Testis (tissue), 3 donors: ENCODE data around the gene ADTRP. TPM values are rescaled to one million over a fixed set of nuclear protein-coding genes. Genes with fewer than 3 reads are reported as not detected.

Experiments used
- DNase-seq: peaks from one replicate; pipeline ENCODE4 v3.0.0-alpha.2; 2019
- H3K27ac ChIP-seq, 2 donors: fragments of 200-600 bp; sonication (generic); one replicate each; pipeline ENCODE4 v1.5.1; 2019
- H3K27me3 ChIP-seq: fragments of 200-600 bp; sonication (generic); one replicate; pipeline ENCODE4 v1.5.1; 2019
- H3K36me3 ChIP-seq: fragments of 200-600 bp; sonication (generic); one replicate; pipeline ENCODE4 v1.5.1; 2017; ENCODE audit warnings: low read depth; ENCODE audit errors: missing control alignments
- H3K4me1 ChIP-seq: fragments of 200-600 bp; sonication (generic); one replicate; pipeline ENCODE4 v1.5.1; 2019
- H3K4me3 ChIP-seq, 2 donors: fragments of 200-600 bp; sonication (generic); one replicate each; pipeline ENCODE4 v1.5.1; 2017 to 2019
- H3K9me3 ChIP-seq: fragments of 200-600 bp; sonication (generic); one replicate; pipeline ENCODE4 v1.5.1; 2017
- CTCF ChIP-seq, 3 experiments: fragments of 450-650 bp in 2 of 3; fragments of 200-600 bp in 1 of 3; sonication (generic) in 1 of 3; IDR thresholded peaks; one replicate each; pipeline ENCODE4 v1.5.1; 2016 to 2019; ENCODE audit warnings: antibody characterized with exemption in 3 of 3, mild to moderate bottlenecking in 2 of 3, moderate library complexity in 1 of 3
- POLR2A ChIP-seq: fragments of 450-650 bp; IDR thresholded peaks from one replicate; pipeline ENCODE4 v1.6.1; 2017; ENCODE audit warnings: antibody characterized with exemption, mild to moderate bottlenecking, moderate library complexity
- WGBS, 2 donors: methylation state at CpG; one replicate each; pipeline ENCODE4 v1.1.5; 2018; 5-methylcytosine and 5-hydroxymethylcytosine counted together
- intact Hi-C: fragments of 100-400 bp; cut with DNase I; formaldehyde crosslinking; loops from one replicate; pipeline ENCODE4 v1.15.1; 2023; ENCODE audit warnings: low total_unique reads
- polyA plus RNA-seq: library from polyadenylated mRNA; stranded (reverse); fragments of 350-450 nt; fragmentation: Illumina TruSeq; extraction: RNeasy Lipid Tissue Mini Kit (QIAGEN cat#74804); gene quantifications from one replicate; pipeline ENCODE4 v1.2.3, GENCODE V29; 2014; ENCODE audit warnings: low read depth, low replicate concordance; ENCODE audit not compliant: insufficient read depth
- total RNA-seq, 2 donors: library from RNA; depleted of rRNA; stranded (reverse); fragments of >200 nt; gene quantifications; one replicate each; pipeline ENCODE4 v1.2.3, GENCODE V29; 2016

ADTRP gene
- total and polyA plus RNA-seq, 3 donors from 2014 or later, result 8.3 to 49.6 (median 21.3) TPM

DNA sequence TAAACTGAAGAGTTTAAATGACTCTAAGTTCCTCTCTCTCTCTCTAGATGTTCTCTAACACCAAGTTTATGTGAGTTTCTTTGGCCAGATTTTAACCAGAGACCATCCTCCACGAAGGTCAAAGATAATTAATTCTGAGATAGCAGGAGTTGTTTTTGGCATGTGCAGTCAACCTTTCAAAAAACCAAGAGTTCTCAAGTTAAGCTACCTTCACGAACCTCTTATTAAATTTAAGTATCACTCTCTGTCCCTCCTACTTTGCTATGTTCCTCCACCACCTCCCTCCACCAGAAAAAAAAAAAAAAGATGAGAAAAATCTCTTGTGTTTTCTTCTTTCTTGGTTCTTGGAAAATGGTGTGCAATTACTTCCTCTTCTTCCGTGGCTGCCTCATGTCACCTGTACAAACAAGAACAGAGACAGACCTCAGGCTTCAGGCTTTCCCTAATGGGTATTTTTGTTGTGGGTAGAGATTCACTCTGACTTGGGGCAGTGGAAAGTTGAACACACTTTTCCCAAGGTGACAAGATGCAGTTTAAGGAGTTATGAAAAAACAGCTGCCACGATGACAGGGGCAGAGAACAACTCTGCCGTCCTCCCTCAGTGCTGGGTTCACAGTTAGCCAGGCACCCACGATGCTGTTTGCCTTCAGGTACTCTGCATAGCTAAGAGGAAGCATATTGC, 64.3 kb downstream of the ADTRP start:
- no peak overlapping the region for H3K4me3 ChIP-seq
- intact Hi-C loops, result no loop called here
- 40 to 50% methylated on average over 6 of the region's 6 CpGs for WGBS, 2 donors
- H3K27ac ChIP-seq, result no peak overlapping the region
- no peak for DNase-seq
- no peaks in the 10 kb centered on the region for H3K36me3 ChIP-seq
- no peak for TF ChIP-seq CTCF (IDR thresholded peaks at IDR 0.05)
- no peak for TF ChIP-seq POLR2A
- H3K4me1 ChIP-seq, result no peaks in the 10 kb centered on the region
- no peaks in the 10 kb centered on the region for H3K9me3 ChIP-seq
- no peaks in the 10 kb centered on the region for H3K27me3 ChIP-seq

- Histone ChIP-seq H3K27me3 (no peaks in the 10 kb centered on the region), H3K27ac (no peak overlapping the region), H3K36me3 (no peaks in the 10 kb centered on the region), H3K9me3 (no peaks in the 10 kb centered on the region), H3K4me3 (no peak overlapping the region), H3K4me1 (no peaks in the 10 kb centered on the region)
- 81 to 88% methylated on average over 6 of the region's 6 CpGs for WGBS, 2 donors
- intact Hi-C loops, result no loop called here
- DNase-seq, result no peak
- TF ChIP-seq POLR2A, result no peak
- TF ChIP-seq CTCF (IDR thresholded peaks at IDR 0.05), result no peak
Measured at GRCh38 chr6:11712760-11713159, 65.8 kb downstream of the ADTRP start.

- no peaks in the 10 kb centered on the region for H3K36me3 ChIP-seq
- no peaks in the 10 kb centered on the region for H3K4me1 ChIP-seq
- 82% methylated on average over 10 of the region's 10 CpGs for WGBS, 2 donors
- no peak overlapping the region for H3K27ac ChIP-seq
- no peak for DNase-seq
- H3K9me3 ChIP-seq, result no peaks in the 10 kb centered on the region
- intact Hi-C loops, result no loop called here
- no peak overlapping the region for H3K4me3 ChIP-seq
- no peak for TF ChIP-seq POLR2A
- TF ChIP-seq CTCF (IDR thresholded peaks at IDR 0.05), result no peak
- no peaks in the 10 kb centered on the region for H3K27me3 ChIP-seq
Measured at GRCh38 chr6:11711984-11712711, 66.5 kb downstream of the ADTRP start.

- no peak overlapping the region for H3K4me3 ChIP-seq
- no peak overlapping the region for H3K27ac ChIP-seq
- intact Hi-C loops, result no loop called here
- no peaks in the 10 kb centered on the region for H3K9me3 ChIP-seq
- DNase-seq, result no peak
- no peaks in the 10 kb centered on the region for H3K36me3 ChIP-seq
- TF ChIP-seq CTCF (IDR thresholded peaks at IDR 0.05) (no peak), POLR2A (no peak)
- WGBS, 2 donors, result 75 to 85% methylated on average over 20 to 21 of the region's 21 CpGs
- H3K4me1 ChIP-seq, result no peaks in the 10 kb centered on the region
- H3K27me3 ChIP-seq, result no peaks in the 10 kb centered on the region
Measured at GRCh38 chr6:11711003-11711983, 67.3 kb downstream of the ADTRP start.
